H9 (cell line): ENCODE measurements around the gene DOCK2. TPM values are rescaled to one million over a fixed set of nuclear protein-coding genes. Genes with fewer than 3 reads are reported as not detected.
A peak's percentile ranks its signal among the peaks of the same experiment; 100 is the strongest.

ENCODE experiments used
- DNase-seq: peaks from one replicate; pipeline ENCODE4 v3.0.0-alpha.2; 2017
- H2AFZ ChIP-seq: one replicate; pipeline ENCODE4 v1.6.1; 2013; ENCODE audit warnings: mild to moderate bottlenecking, low read length, control low read depth, moderate library complexity
- H2AK5ac ChIP-seq: 2 replicates; pipeline ENCODE4 v1.6.1; 2013; ENCODE audit warnings: low read length, control low read depth, mixed read lengths; ENCODE audit not compliant: insufficient read length
- H2BK120ac ChIP-seq: one replicate; pipeline ENCODE4 v1.6.1; 2013; ENCODE audit warnings: low read depth, mild to moderate bottlenecking, low read length, control low read depth, inconsistent platforms; ENCODE audit not compliant: poor library complexity, severe bottlenecking
- H2BK12ac ChIP-seq: 2 replicates; pipeline ENCODE4 v1.6.1; 2013; ENCODE audit warnings: low read length, control low read depth, mixed read lengths, low read depth; ENCODE audit not compliant: insufficient read length
- H2BK15ac ChIP-seq: 2 replicates; pipeline ENCODE4 v1.6.1; 2013; ENCODE audit warnings: low read depth, low read length, control low read depth
- H2BK20ac ChIP-seq: one replicate; pipeline ENCODE4 v1.6.1; 2013; ENCODE audit warnings: low read depth, mild to moderate bottlenecking, low read length, control low read depth, inconsistent platforms; ENCODE audit not compliant: poor library complexity, severe bottlenecking
- H2BK5ac ChIP-seq: 2 replicates; pipeline ENCODE4 v1.6.1; 2013; ENCODE audit warnings: low read length, control low read depth, mixed read lengths; ENCODE audit not compliant: insufficient read length
- H3K14ac ChIP-seq: 2 replicates; pipeline ENCODE4 v1.6.1; 2013; ENCODE audit warnings: low read length, control low read depth; ENCODE audit not compliant: insufficient read depth
- H3K18ac ChIP-seq: 2 replicates; pipeline ENCODE4 v1.6.1; 2013; ENCODE audit warnings: low read depth, mild to moderate bottlenecking, mixed read lengths, low read length, control low read depth; ENCODE audit not compliant: insufficient read length
- H3K23ac ChIP-seq: 2 replicates; pipeline ENCODE4 v1.6.1; 2013; ENCODE audit warnings: low read length, control low read depth, mixed read lengths, low read depth; ENCODE audit not compliant: insufficient read length
- H3K23me2 ChIP-seq: 2 replicates; pipeline ENCODE4 v1.6.1; 2013; ENCODE audit warnings: low read depth, mild to moderate bottlenecking, mixed read lengths, low read length, control low read depth; ENCODE audit not compliant: insufficient read length, poor library complexity, severe bottlenecking
- H3K27ac ChIP-seq: 2 replicates; pipeline ENCODE4 v1.5.1; 2013; ENCODE audit warnings: low read length, control low read depth, mixed read lengths, low read depth; ENCODE audit not compliant: insufficient read length
- H3K27me3 ChIP-seq: 2 replicates; pipeline ENCODE4 v1.6.1; 2013; ENCODE audit warnings: low read length, control low read depth, inconsistent platforms; ENCODE audit not compliant: insufficient read depth
- H3K4ac ChIP-seq: 2 replicates; pipeline ENCODE4 v1.6.1; 2013; ENCODE audit warnings: low read depth, mild to moderate bottlenecking, control low read depth, inconsistent platforms, low read length, moderate library complexity
- H3K4me1 ChIP-seq: 2 replicates; pipeline ENCODE4 v1.6.1; 2013; ENCODE audit warnings: low read length, control low read depth, inconsistent platforms; ENCODE audit not compliant: insufficient read depth
- H3K4me2 ChIP-seq: 2 replicates; pipeline ENCODE4 v1.6.1; 2013; ENCODE audit warnings: low read length, control low read depth, mixed read lengths; ENCODE audit not compliant: insufficient read length, insufficient read depth
- H3K56ac ChIP-seq: 2 replicates; pipeline ENCODE4 v1.6.1; 2013; ENCODE audit warnings: low read depth, mild to moderate bottlenecking, mixed read lengths, low read length, control low read depth; ENCODE audit not compliant: insufficient read length
- H3K79me1 ChIP-seq: 2 replicates; pipeline ENCODE4 v1.6.1; 2013; ENCODE audit warnings: low read depth, mild to moderate bottlenecking, moderate library complexity, low read length, control low read depth, inconsistent platforms; ENCODE audit not compliant: insufficient read depth, poor library complexity, severe bottlenecking
- H3K79me2 ChIP-seq: 2 replicates; pipeline ENCODE4 v1.6.1; 2013; ENCODE audit warnings: low read length, control low read depth, inconsistent platforms; ENCODE audit not compliant: insufficient read depth
- H3K9ac ChIP-seq: 2 replicates; pipeline ENCODE4 v1.6.1; 2013; ENCODE audit warnings: low read length, control low read depth, mixed read lengths; ENCODE audit not compliant: insufficient read length; ENCODE audit errors: extremely low read depth
- H3K9me3 ChIP-seq: one replicate; pipeline ENCODE4 v1.6.1; 2013; ENCODE audit warnings: low read depth, low read length, inconsistent platforms; ENCODE audit not compliant: control insufficient read depth
- H3T11ph ChIP-seq: one replicate; pipeline ENCODE4 v1.6.1; 2013; ENCODE audit warnings: mild to moderate bottlenecking, low read length, control low read depth, inconsistent platforms
- H4K20me1 ChIP-seq: one replicate; pipeline ENCODE4 v1.6.1; 2013; ENCODE audit not compliant: control insufficient read depth, insufficient read length, insufficient read depth
- H4K5ac ChIP-seq: 2 replicates; pipeline ENCODE4 v1.6.1; 2013; ENCODE audit warnings: low read depth, mild to moderate bottlenecking, mixed read lengths, low read length, control low read depth; ENCODE audit not compliant: insufficient read length
- H4K8ac ChIP-seq: replicated peaks from 2 replicates; pipeline ENCODE4 v1.6.1; 2013; ENCODE audit warnings: low read length, control low read depth, mixed read lengths, low read depth; ENCODE audit not compliant: insufficient read length
- H4K91ac ChIP-seq: 2 replicates; pipeline ENCODE4 v1.6.1; 2013; ENCODE audit warnings: low read depth, mild to moderate bottlenecking, moderate library complexity, mixed read lengths, low read length, control low read depth; ENCODE audit not compliant: insufficient read length
- H3K27ac Mint-ChIP-seq, 3 experiments: 2 replicates in 2 of 3; 3 replicates in 1 of 3; pipeline ENCODE4 v1.8.0; 2020 to 2021; ENCODE audit warnings: mixed read lengths in 3 of 3, mild to moderate bottlenecking in 1 of 3, moderate library complexity in 1 of 3
- H3K27me3 Mint-ChIP-seq: 2 replicates; pipeline ENCODE4 v1.8.0; 2021; ENCODE audit warnings: low read depth, mild to moderate bottlenecking, moderate library complexity, mixed read lengths
- H3K36me3 Mint-ChIP-seq, 3 experiments: 2 replicates in 2 of 3; 3 replicates in 1 of 3; pipeline ENCODE4 v1.8.0; 2020 to 2021; ENCODE audit warnings: low read depth in 3 of 3, mixed read lengths in 3 of 3; ENCODE audit not compliant: insufficient read depth in 1 of 3
- H3K4me1 Mint-ChIP-seq, 2 experiments: 2 replicates each; pipeline ENCODE4 v1.8.0; 2020; ENCODE audit warnings: mixed read lengths in 2 of 2
- H3K4me3 Mint-ChIP-seq, 2 experiments: 2 replicates in 1 of 2; 3 replicates in 1 of 2; pipeline ENCODE4 v1.8.0; 2020 to 2021; ENCODE audit warnings: mild to moderate bottlenecking in 2 of 2, mixed read lengths in 2 of 2, moderate library complexity in 1 of 2
- H3K9me3 Mint-ChIP-seq, 2 experiments: 2 replicates in 1 of 2; 3 replicates in 1 of 2; pipeline ENCODE4 v1.8.0; 2020; ENCODE audit warnings: mild to moderate bottlenecking in 2 of 2, mixed read lengths in 2 of 2, moderate library complexity in 1 of 2
- WGBS: extraction: QIAGEN DNeasy Blood & Tissue Kit; methylation state at CpG from one replicate; pipeline ENCODE4 v1.1.7; 2013; ENCODE audit warnings: missing lambda C conversion rate, low lambda C conversion rate, mixed read lengths; ENCODE audit not compliant: insufficient read length; ENCODE audit errors: extremely low coverage; 5-methylcytosine and 5-hydroxymethylcytosine counted together
- total RNA-seq: library from RNA; stranded (reverse); gene quantifications from 2 replicates; pipeline ENCODE4 v1.2.1, GENCODE V29; 2021
- TF ChIP-seq, protein P1 (sequence below): fragments of 200-600 bp; sonication (generic); conservative IDR thresholded peaks from 3 replicates; pipeline ENCODE4 v1.8.0; 2021; ENCODE audit warnings: antibody characterized with exemption, mild to moderate bottlenecking

DOCK2 gene
- total RNA-seq, 1 experiment from 2014 or later, result 7.8 TPM

DNA sequence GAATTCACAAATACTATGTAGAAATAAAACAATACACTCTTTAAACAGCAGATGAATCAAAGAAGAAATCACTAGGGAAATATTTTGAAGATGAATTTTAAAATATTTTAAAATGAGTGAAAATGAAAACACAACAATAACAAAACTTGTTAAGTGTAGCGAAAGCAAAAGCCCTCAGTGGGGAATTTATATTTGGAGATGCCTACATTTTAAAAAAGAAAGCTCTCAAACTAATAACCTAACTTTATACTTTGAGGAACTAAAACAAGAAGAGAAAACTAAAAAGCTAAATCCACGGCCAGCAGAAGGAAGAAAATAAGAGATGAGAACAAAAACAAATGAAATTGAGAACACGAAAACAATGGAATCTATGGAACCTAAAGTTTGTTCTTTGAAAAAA is 30.8 kb upstream of the DOCK2 start:
- no peak overlapping the region for H2AFZ ChIP-seq
- H3K23ac ChIP-seq, result no peak overlapping the region
- H3K23me2 ChIP-seq, result no peaks in the 10 kb centered on the region
- H3K56ac ChIP-seq, result no peak overlapping the region
- H3K9me3 ChIP-seq, result no peaks in the 10 kb centered on the region
- H3T11ph ChIP-seq, result no peak overlapping the region
- Mint-ChIP-seq H3K9me3 (peaks cover 4 to 7% of the 10 kb centered on the region in 2 experiments; a peak in 3 of 5 replicates), H3K4me3 (no peak overlapping the region), H3K4me1 (no peaks in the 10 kb centered on the region; a peak in 1 of 4 replicates), H3K27me3 (peaks cover 1% of the 10 kb centered on the region; the same call in 1 of the 2 replicates), H3K36me3 (peaks cover 6 to 34% (median 19%) of the 10 kb centered on the region in 3 experiments; a peak in 6 of 7 replicates), H3K27ac (peak overlapping the region in 1 of 3 experiments; percentile 17; a peak in 1 of 7 replicates)
- no peaks in the 10 kb centered on the region for H3K27me3 ChIP-seq
- H2BK5ac ChIP-seq, result no peak overlapping the region
- H4K91ac ChIP-seq, result no peak overlapping the region
- H3K18ac ChIP-seq, result no peak overlapping the region
- H2BK120ac ChIP-seq, result no peak overlapping the region
- no peak overlapping the region for H2BK15ac ChIP-seq
- H3K4me1 ChIP-seq, result no peaks in the 10 kb centered on the region
- H2BK20ac ChIP-seq, result no peak overlapping the region
- H3K27ac ChIP-seq, result no peak overlapping the region
- no peak overlapping the region for H2BK12ac ChIP-seq
- no peak for DNase-seq
- H2AK5ac ChIP-seq, result no peak overlapping the region
- H4K20me1 ChIP-seq, result no peaks in the 10 kb centered on the region
- no peak overlapping the region for H4K5ac ChIP-seq
- WGBS, result no CpG with 5 or more reads among the region's 3 CpGs
- H3K79me2 ChIP-seq, result no peaks in the 10 kb centered on the region
- H3K4me2 ChIP-seq, result no peak overlapping the region
- no peak overlapping the region for H3K9ac ChIP-seq
- no peak overlapping the region for H3K4ac ChIP-seq
- no peaks in the 10 kb centered on the region for H3K79me1 ChIP-seq
- no peak overlapping the region for H3K14ac ChIP-seq
- TF ChIP-seq, protein P1, sequence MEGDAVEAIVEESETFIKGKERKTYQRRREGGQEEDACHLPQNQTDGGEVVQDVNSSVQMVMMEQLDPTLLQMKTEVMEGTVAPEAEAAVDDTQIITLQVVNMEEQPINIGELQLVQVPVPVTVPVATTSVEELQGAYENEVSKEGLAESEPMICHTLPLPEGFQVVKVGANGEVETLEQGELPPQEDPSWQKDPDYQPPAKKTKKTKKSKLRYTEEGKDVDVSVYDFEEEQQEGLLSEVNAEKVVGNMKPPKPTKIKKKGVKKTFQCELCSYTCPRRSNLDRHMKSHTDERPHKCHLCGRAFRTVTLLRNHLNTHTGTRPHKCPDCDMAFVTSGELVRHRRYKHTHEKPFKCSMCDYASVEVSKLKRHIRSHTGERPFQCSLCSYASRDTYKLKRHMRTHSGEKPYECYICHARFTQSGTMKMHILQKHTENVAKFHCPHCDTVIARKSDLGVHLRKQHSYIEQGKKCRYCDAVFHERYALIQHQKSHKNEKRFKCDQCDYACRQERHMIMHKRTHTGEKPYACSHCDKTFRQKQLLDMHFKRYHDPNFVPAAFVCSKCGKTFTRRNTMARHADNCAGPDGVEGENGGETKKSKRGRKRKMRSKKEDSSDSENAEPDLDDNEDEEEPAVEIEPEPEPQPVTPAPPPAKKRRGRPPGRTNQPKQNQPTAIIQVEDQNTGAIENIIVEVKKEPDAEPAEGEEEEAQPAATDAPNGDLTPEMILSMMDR, result no peak
- H4K8ac ChIP-seq, result no peak overlapping the region
